GM23338 (cell line): ENCODE results near the gene AMBRA1. TPM values are rescaled to one million over a fixed set of nuclear protein-coding genes. Genes with fewer than 3 reads are reported as not detected.

Source experiments
- ATAC-seq: fragments of 200-7000 bp; cut with Tn5 transposase; 3 replicates; pipeline ENCODE4 v1.9.1; 2020
- DNase-seq: peaks from one replicate; pipeline ENCODE4 v3.0.0-alpha.2; 2015; ENCODE audit warnings: low spot score
- H2AFZ ChIP-seq: fragments of 200-600 bp; sonication (generic); 2 replicates; pipeline ENCODE4 v1.8.0; 2016; ENCODE audit warnings: antibody characterized with exemption, mild to moderate bottlenecking, moderate library complexity
- H3F3A ChIP-seq: fragments of 200-600 bp; sonication (generic); replicated peaks from 2 replicates; pipeline ENCODE4 v1.8.0; 2017; ENCODE audit warnings: antibody characterized with exemption, mixed run types, low read depth
- H3K27ac ChIP-seq: fragments of 200-600 bp; sonication (generic); 2 replicates; pipeline ENCODE4 v1.6.1; 2016; ENCODE audit warnings: low read depth
- H3K27me3 ChIP-seq: fragments of 200-600 bp; sonication (generic); 2 replicates; pipeline ENCODE4 v1.8.0; 2016; ENCODE audit warnings: mild to moderate bottlenecking, mixed run types, moderate library complexity; ENCODE audit not compliant: insufficient read depth
- H3K36me3 ChIP-seq: fragments of 200-600 bp; sonication (generic); 2 replicates; pipeline ENCODE4 v1.8.0; 2016; ENCODE audit warnings: mild to moderate bottlenecking; ENCODE audit not compliant: insufficient read depth
- H3K4me1 ChIP-seq: fragments of 200-600 bp; sonication (generic); 2 replicates; pipeline ENCODE4 v1.8.0; 2016; ENCODE audit warnings: mild to moderate bottlenecking, moderate library complexity; ENCODE audit not compliant: insufficient read depth
- H3K4me2 ChIP-seq: fragments of 200-600 bp; sonication (generic); 2 replicates; pipeline ENCODE4 v1.7.1; 2017; ENCODE audit warnings: mixed run types
- H3K4me3 ChIP-seq: fragments of 200-600 bp; sonication (generic); 2 replicates; pipeline ENCODE4 v1.6.1; 2016; ENCODE audit warnings: mixed run types
- H3K79me2 ChIP-seq: fragments of 200-600 bp; sonication (generic); replicated peaks from 2 replicates; pipeline ENCODE4 v1.8.0; 2017; ENCODE audit warnings: mild to moderate bottlenecking; ENCODE audit not compliant: insufficient read depth
- H3K9me2 ChIP-seq: fragments of 200-600 bp; sonication (generic); 2 replicates; pipeline ENCODE4 v1.8.0; 2017; ENCODE audit not compliant: insufficient read depth
- H4K20me1 ChIP-seq: fragments of 200-600 bp; sonication (generic); replicated peaks from 2 replicates; pipeline ENCODE4 v1.8.0; 2017; ENCODE audit warnings: mild to moderate bottlenecking; ENCODE audit not compliant: insufficient read depth
- H3K27ac Mint-ChIP-seq: 2 replicates; pipeline ENCODE4 v1.8.0; 2020; ENCODE audit warnings: inconsistent platforms, mild to moderate bottlenecking, moderate library complexity, mixed read lengths
- H3K27me3 Mint-ChIP-seq: 3 replicates; pipeline ENCODE4 v1.8.0; 2022; ENCODE audit warnings: low read depth, mild to moderate bottlenecking, moderate library complexity, mixed read lengths, inconsistent platforms; ENCODE audit not compliant: insufficient read depth, poor library complexity
- H3K36me3 Mint-ChIP-seq: 3 replicates; pipeline ENCODE4 v1.8.0; 2021; ENCODE audit warnings: low read depth, mild to moderate bottlenecking, inconsistent platforms, moderate library complexity, mixed read lengths
- H3K4me1 Mint-ChIP-seq: 3 replicates; pipeline ENCODE4 v1.8.0; 2020; ENCODE audit warnings: mild to moderate bottlenecking, inconsistent platforms, mixed read lengths
- H3K4me3 Mint-ChIP-seq: 3 replicates; pipeline ENCODE4 v1.8.0; 2021; ENCODE audit warnings: moderate library complexity, mild to moderate bottlenecking, inconsistent platforms, mixed read lengths
- H3K9me3 Mint-ChIP-seq: 3 replicates; pipeline ENCODE4 v1.8.0; 2020; ENCODE audit warnings: moderate library complexity, mild to moderate bottlenecking, inconsistent platforms, mixed read lengths
- CREB1 ChIP-seq: fragments of 250-450 bp; sonication (Bioruptor Pico); IDR thresholded peaks from 2 replicates; pipeline ENCODE4 v1.5.0; 2020; ENCODE audit warnings: low read depth, mild to moderate bottlenecking, moderate library complexity
- CTCF ChIP-seq, 2 experiments: fragments of 200-600 bp in 1 of 2; sonication (generic) in 1 of 2; conservative IDR thresholded peaks; 2 replicates each; pipeline versions ENCODE4 v1.5.1 to v1.6.1; 2016 to 2017; ENCODE audit warnings: antibody characterized with exemption in 2 of 2, low read depth in 2 of 2, mild to moderate bottlenecking in 2 of 2, moderate library complexity in 1 of 2
- EZH2 ChIP-seq: fragments of 200-600 bp; sonication (generic); IDR thresholded peaks from one replicate; pipeline ENCODE4 v1.8.0; 2017; ENCODE audit warnings: antibody characterized with exemption, mild to moderate bottlenecking, low read depth; ENCODE audit not compliant: unreplicated experiment
- EZH2phosphoT487 ChIP-seq: fragments of 200-600 bp; sonication (generic); IDR thresholded peaks from one replicate; pipeline ENCODE4 v1.8.1; 2018; ENCODE audit warnings: antibody characterized with exemption; ENCODE audit not compliant: unreplicated experiment
- POLR2AphosphoS5 ChIP-seq: IDR thresholded peaks from 2 replicates; pipeline ENCODE4 v1.6.1; 2016; ENCODE audit warnings: antibody characterized with exemption, low read depth
- REST ChIP-seq: IDR thresholded peaks from one replicate; pipeline ENCODE4 v1.6.1; 2018; ENCODE audit warnings: antibody characterized with exemption; ENCODE audit not compliant: unreplicated experiment
- ZNF331 ChIP-seq: fragments of 250-450 bp; sonication (Bioruptor Pico); IDR thresholded peaks from 2 replicates; pipeline ENCODE4 v1.5.0; 2020; ENCODE audit warnings: low read depth, mild to moderate bottlenecking, moderate library complexity
- polyA plus RNA-seq: library from polyadenylated mRNA; unstranded; fragments of >200 nt; fragmentation: Nextera tagmentation; extraction: Ambion mirVana; gene quantifications from 2 replicates; pipeline ENCODE4 v1.2.1, GENCODE V29; 2016
- total RNA-seq: library from RNA; depleted of rRNA; stranded (reverse); fragments of >200 nt; shearing (Covaris generic); gene quantifications from 2 replicates; pipeline ENCODE4 v1.2.3, GENCODE V29; 2014
- TF ChIP-seq, protein P1 (sequence below): IDR thresholded peaks from 2 replicates; pipeline ENCODE4 v1.6.1; 2016; ENCODE audit warnings: antibody characterized with exemption
- TF ChIP-seq, protein P2 (sequence below): fragments of 250-450 bp; sonication (Bioruptor Pico); IDR thresholded peaks from 2 replicates; pipeline ENCODE4 v1.5.0; 2020; ENCODE audit warnings: mild to moderate bottlenecking, moderate library complexity

The AMBRA1 gene
- total and polyA plus RNA-seq, 2 experiments from 2014 or later, result 8.3 to 34.8 TPM

DNA sequence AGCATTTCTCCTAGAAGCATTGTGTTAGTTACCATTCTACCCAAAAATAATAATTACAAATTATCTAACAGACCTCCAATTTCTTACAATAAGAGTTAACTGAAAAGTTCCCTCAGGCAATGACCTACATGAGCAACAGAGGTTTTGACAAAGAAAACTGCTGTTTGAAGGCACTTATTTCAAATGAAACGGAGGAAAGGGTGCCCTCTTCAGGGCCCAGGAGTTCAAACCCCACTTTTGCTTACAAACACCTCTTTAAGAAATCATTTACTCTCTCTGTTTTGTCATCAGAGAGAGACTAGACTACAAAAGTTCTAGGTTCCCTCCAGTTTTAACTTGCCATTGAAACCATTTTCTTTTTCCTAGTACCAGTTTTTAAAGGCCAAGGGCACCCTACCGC lies 56.7 kb downstream of the AMBRA1 start:
- ATAC-seq (peak; percentile 63), DNase-seq (peak; percentile 74)
- TF ChIP-seq EZH2phosphoT487 (no peak), CTCF (conservative IDR thresholded peaks at IDR 0.05; ENCODE audit: low read depth in 2 of 2) (peak; percentile 58 to 61)
- peaks cover 3% of the 10 kb centered on the region for H3K27me3 Mint-ChIP-seq
- Histone ChIP-seq H3K9me2 (no peaks in the 10 kb centered on the region), H3K4me3 (no peak overlapping the region), H3K79me2 (peaks cover 65% of the 10 kb centered on the region), H3K4me2 (peak overlapping the region; percentile 6; the same call in 1 of the 2 replicates), H2AFZ (no peak overlapping the region), H3K36me3 (no peaks in the 10 kb centered on the region), H4K20me1 (peaks cover 20% of the 10 kb centered on the region), H3K27ac (no peak overlapping the region), H3K27me3 (no peaks in the 10 kb centered on the region), H3K4me1 (peaks cover 15% of the 10 kb centered on the region), H3F3A (no peaks in the 10 kb centered on the region)
- no peak overlapping the region for H3K4me3 Mint-ChIP-seq
- H3K4me1 Mint-ChIP-seq, result peaks cover 32% of the 10 kb centered on the region
- H3K9me3 Mint-ChIP-seq, result no peaks in the 10 kb centered on the region
- peaks cover 9% of the 10 kb centered on the region for H3K36me3 Mint-ChIP-seq
- H3K27ac Mint-ChIP-seq, result peak overlapping the region; percentile 97

GRCh38 chr11:46535688-46536087 lies 58.1 kb downstream of the AMBRA1 start:
- Histone ChIP-seq H2AFZ (no peak overlapping the region), H3K27ac (no peak overlapping the region), H3K9me2 (no peaks in the 10 kb centered on the region), H3F3A (no peaks in the 10 kb centered on the region), H3K27me3 (no peaks in the 10 kb centered on the region), H3K36me3 (no peaks in the 10 kb centered on the region), H3K79me2 (peaks cover 77% of the 10 kb centered on the region), H3K4me3 (no peak overlapping the region), H3K4me1 (peaks cover 15% of the 10 kb centered on the region), H4K20me1 (peaks cover 16% of the 10 kb centered on the region), H3K4me2 (0 out of 2 replicates have a peak overlapping the region, but pooled peaks have one; percentile 23)
- TF ChIP-seq ZNF331 (CRISPR knock-in tag), result no peak
- TF ChIP-seq POLR2AphosphoS5, result no peak
- no peak for TF ChIP-seq REST
- TF ChIP-seq CREB1 (CRISPR knock-in tag), result no peak
- TF ChIP-seq EZH2phosphoT487, result no peak
- TF ChIP-seq, protein P1, sequence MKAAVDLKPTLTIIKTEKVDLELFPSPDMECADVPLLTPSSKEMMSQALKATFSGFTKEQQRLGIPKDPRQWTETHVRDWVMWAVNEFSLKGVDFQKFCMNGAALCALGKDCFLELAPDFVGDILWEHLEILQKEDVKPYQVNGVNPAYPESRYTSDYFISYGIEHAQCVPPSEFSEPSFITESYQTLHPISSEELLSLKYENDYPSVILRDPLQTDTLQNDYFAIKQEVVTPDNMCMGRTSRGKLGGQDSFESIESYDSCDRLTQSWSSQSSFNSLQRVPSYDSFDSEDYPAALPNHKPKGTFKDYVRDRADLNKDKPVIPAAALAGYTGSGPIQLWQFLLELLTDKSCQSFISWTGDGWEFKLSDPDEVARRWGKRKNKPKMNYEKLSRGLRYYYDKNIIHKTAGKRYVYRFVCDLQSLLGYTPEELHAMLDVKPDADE, result no peak
- TF ChIP-seq, protein P2, sequence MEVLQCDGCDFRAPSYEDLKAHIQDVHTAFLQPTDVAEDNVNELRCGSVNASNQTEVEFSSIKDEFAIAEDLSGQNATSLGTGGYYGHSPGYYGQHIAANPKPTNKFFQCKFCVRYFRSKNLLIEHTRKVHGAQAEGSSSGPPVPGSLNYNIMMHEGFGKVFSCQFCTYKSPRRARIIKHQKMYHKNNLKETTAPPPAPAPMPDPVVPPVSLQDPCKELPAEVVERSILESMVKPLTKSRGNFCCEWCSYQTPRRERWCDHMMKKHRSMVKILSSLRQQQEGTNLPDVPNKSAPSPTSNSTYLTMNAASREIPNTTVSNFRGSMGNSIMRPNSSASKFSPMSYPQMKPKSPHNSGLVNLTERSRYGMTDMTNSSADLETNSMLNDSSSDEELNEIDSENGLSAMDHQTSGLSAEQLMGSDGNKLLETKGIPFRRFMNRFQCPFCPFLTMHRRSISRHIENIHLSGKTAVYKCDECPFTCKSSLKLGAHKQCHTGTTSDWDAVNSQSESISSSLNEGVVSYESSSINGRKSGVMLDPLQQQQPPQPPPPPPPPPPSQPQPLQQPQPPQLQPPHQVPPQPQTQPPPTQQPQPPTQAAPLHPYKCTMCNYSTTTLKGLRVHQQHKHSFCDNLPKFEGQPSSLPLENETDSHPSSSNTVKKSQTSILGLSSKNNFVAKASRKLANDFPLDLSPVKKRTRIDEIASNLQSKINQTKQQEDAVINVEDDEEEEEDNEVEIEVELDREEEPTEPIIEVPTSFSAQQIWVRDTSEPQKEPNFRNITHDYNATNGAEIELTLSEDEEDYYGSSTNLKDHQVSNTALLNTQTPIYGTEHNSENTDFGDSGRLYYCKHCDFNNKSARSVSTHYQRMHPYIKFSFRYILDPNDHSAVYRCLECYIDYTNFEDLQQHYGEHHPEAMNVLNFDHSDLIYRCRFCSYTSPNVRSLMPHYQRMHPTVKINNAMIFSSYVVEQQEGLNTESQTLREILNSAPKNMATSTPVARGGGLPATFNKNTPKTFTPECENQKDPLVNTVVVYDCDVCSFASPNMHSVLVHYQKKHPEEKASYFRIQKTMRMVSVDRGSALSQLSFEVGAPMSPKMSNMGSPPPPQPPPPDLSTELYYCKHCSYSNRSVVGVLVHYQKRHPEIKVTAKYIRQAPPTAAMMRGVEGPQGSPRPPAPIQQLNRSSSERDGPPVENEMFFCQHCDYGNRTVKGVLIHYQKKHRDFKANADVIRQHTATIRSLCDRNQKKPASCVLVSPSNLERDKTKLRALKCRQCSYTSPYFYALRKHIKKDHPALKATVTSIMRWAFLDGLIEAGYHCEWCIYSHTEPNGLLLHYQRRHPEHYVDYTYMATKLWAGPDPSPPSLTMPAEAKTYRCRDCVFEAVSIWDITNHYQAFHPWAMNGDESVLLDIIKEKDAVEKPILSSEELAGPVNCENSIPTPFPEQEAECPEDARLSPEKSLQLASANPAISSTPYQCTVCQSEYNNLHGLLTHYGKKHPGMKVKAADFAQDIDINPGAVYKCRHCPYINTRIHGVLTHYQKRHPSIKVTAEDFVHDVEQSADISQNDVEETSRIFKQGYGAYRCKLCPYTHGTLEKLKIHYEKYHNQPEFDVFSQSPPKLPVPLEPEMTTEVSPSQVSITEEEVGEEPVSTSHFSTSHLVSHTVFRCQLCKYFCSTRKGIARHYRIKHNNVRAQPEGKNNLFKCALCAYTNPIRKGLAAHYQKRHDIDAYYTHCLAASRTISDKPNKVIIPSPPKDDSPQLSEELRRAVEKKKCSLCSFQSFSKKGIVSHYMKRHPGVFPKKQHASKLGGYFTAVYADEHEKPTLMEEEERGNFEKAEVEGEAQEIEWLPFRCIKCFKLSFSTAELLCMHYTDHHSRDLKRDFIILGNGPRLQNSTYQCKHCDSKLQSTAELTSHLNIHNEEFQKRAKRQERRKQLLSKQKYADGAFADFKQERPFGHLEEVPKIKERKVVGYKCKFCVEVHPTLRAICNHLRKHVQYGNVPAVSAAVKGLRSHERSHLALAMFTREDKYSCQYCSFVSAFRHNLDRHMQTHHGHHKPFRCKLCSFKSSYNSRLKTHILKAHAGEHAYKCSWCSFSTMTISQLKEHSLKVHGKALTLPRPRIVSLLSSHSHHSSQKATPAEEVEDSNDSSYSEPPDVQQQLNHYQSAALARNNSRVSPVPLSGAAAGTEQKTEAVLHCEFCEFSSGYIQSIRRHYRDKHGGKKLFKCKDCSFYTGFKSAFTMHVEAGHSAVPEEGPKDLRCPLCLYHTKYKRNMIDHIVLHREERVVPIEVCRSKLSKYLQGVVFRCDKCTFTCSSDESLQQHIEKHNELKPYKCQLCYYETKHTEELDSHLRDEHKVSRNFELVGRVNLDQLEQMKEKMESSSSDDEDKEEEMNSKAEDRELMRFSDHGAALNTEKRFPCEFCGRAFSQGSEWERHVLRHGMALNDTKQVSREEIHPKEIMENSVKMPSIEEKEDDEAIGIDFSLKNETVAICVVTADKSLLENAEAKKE (CRISPR knock-in tag), result no peak
- TF ChIP-seq EZH2, result no peak
- H3K27ac Mint-ChIP-seq, result no peak overlapping the region
- no peaks in the 10 kb centered on the region for H3K9me3 Mint-ChIP-seq
- H3K27me3 Mint-ChIP-seq, result peaks cover 3% of the 10 kb centered on the region
- DNase-seq (no peak), ATAC-seq (no peak)
- H3K4me3 Mint-ChIP-seq, result no peak overlapping the region
- H3K4me1 Mint-ChIP-seq, result peaks cover 32% of the 10 kb centered on the region
- H3K36me3 Mint-ChIP-seq, result no peaks in the 10 kb centered on the region
